ENCODE results near the gene TMEM92.
"Not testable (repeated sequence)": the region's sequence is repeated elsewhere in the genome, so short reads cannot be mapped to it uniquely, and the experiment has no call there.

Gene TMEM92

DNA sequence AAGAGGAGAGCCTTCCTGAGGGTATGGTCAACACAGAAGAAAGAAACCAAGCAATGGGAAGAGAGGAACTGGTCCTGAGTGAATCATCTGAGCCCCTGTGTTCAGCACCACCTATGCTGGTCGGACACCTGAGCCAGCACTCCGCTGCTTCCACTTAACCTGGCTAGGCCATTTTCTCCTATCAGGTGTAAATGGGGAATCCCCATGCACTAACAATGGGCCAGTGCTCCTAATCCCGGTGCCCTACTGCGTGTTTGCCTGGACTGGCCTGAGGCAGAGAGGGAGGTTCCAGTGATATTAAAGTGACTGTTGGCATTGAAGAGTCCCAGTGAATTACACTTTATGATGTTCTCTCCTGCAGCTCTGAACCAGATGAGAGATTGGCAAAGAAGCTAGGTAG is 37.2 kb downstream of the TMEM92 start:
- TF ChIP-seq, protein P1, sequence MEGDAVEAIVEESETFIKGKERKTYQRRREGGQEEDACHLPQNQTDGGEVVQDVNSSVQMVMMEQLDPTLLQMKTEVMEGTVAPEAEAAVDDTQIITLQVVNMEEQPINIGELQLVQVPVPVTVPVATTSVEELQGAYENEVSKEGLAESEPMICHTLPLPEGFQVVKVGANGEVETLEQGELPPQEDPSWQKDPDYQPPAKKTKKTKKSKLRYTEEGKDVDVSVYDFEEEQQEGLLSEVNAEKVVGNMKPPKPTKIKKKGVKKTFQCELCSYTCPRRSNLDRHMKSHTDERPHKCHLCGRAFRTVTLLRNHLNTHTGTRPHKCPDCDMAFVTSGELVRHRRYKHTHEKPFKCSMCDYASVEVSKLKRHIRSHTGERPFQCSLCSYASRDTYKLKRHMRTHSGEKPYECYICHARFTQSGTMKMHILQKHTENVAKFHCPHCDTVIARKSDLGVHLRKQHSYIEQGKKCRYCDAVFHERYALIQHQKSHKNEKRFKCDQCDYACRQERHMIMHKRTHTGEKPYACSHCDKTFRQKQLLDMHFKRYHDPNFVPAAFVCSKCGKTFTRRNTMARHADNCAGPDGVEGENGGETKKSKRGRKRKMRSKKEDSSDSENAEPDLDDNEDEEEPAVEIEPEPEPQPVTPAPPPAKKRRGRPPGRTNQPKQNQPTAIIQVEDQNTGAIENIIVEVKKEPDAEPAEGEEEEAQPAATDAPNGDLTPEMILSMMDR (IDR thresholded peaks at IDR 0.05; ENCODE audit: control insufficient read depth, insufficient read depth, low read depth, low read length, missing control alignments): no peak
- no peak for DNase-seq (ENCODE audit: low read depth)

DNA sequence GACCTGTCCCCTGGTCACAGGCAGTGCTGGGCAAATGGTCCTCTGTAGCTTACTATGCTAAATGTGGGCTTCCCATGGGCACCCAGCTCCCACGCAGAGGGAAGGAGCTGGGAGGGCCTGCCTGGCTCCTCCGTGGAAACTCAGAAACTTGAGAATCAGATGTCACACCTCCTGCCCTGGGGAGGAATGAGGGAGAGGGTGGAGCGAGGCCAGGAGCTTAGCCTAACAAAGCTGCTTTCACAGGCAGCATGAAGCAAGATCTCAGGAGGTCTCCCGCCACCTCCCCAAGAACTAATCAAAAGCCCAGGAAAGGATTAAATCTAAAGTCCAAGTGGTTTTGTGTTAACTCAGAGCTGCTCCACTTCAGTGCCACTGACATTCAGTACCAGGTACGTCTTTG is 38.0 kb downstream of the TMEM92 start:
- TF ChIP-seq, protein P1 (IDR thresholded peaks at IDR 0.05; ENCODE audit: control insufficient read depth, insufficient read depth, low read depth, low read length, missing control alignments): no peak
- no peak overlapping the region for H3K4me3 ChIP-seq (ENCODE audit: control insufficient read depth, low read depth, low read length)
- DNase-seq (ENCODE audit: low read depth): no peak

More for the DNA sequence above, 37.2 kb downstream of the TMEM92 start:
- H3K4me3 ChIP-seq (ENCODE audit: control insufficient read depth, low read depth, low read length): no peak overlapping the region

DNA sequence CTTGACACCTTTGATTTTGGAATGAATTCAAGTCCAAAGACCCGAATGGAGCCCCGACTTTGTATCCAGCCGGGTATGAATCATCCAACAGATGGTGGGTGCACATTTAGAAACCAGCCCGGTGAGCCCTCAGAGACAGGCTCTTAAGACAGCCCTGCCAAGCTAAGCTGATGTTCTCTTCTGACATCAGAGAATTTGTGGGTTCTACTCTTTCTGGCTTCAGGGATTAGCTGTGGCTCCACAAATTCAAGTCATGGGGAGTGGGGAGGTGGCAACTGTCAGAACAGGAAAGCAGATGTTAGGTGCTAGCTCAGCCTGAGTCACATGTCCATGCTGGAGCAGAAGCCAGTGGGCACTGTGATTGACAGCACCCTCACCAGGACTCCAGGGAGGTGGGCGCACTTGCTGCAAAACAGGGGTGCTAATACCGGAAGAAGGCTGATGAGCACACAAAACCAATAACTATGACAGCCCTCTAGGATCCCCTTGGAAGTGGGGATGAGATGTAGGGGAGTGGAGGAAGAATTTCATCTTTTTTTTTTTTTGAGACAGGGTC is 40.3 kb downstream of the TMEM92 start:
- no peak overlapping the region for H3K4me3 ChIP-seq (ENCODE audit: control insufficient read depth, low read depth, low read length)
- no peak for DNase-seq (ENCODE audit: low read depth)
- TF ChIP-seq, protein P1 (IDR thresholded peaks at IDR 0.05; ENCODE audit: control insufficient read depth, insufficient read depth, low read depth, low read length, missing control alignments): no peak

DNA sequence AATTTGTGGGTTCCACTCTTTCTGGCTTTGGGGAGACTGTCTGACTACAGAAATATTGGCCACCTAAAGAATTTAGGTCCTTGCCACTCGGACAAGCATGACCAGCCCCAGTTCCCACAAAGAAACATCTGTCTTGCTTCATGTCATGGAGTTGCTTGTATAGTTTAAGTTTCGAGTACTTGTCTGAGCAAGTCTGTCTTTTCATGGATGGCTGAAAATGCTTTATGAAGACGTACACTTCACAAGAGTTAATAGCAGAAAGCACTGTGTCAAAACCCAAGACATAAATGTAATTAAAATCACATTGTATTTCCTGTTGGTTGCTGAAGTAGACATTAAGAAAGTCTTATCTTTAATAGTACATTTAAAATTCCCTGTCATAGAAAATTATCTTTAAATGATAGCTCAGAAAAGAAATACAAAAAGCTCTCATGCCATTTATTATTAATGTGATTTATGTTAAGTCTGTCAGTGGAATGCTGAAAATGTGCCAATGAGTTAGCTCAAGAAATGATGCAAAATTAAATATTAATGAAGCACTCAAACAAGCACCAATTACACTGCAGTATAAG is 41.8 kb downstream of the TMEM92 start:
- DNase-seq (ENCODE audit: low read depth): no peak
- TF ChIP-seq, protein P1 (IDR thresholded peaks at IDR 0.05; ENCODE audit: control insufficient read depth, insufficient read depth, low read depth, low read length, missing control alignments): no peak
- H3K4me3 ChIP-seq (ENCODE audit: control insufficient read depth, low read depth, low read length): no peak overlapping the region

DNA sequence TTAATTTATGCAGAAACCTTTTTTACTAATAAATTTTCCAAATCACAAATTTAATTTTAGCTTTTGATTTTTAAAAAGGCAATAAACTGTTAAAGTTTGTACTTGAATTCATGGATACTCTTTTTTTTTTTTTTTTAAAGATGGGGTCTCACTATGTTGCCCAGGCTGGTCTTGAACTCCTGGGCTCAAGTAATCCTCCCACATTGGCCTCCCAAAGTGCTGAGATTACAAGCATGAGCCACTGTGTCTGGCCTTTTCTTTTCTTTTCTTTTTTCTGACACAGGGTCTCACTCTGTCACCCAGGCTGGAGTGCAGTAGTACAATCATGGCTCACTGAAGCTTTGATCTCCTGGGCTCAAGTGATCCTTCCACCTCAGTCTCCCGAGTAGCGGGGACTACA is 42.4 kb downstream of the TMEM92 start:
- DNase-seq (ENCODE audit: low read depth); H3K4me3 ChIP-seq (ENCODE audit: control insufficient read depth, low read depth, low read length): not testable (repeated sequence)

DNA sequence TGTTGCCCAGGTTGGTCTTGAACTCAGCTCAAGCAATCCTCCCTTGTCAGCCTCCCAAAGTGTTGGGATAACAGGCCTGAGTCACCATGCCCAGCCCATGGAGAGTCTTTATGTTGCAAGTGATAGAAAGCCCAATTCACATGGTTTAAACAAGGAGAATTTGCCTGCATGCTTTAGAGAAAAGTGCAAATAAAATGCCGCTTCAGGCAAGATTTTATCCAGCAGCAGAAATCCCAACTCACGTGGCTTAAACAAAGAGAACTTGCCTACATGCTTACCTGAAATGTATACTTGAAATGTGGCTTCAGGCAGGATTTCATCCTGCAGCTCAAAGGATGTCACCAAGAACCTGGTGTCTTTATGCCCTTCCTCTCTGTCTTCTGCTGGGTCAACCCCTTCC is 42.9 kb downstream of the TMEM92 start:
- no peak for DNase-seq (ENCODE audit: low read depth)
- no peak overlapping the region for H3K4me3 ChIP-seq (ENCODE audit: control insufficient read depth, low read depth, low read length)
- TF ChIP-seq, protein P1 (IDR thresholded peaks at IDR 0.05; ENCODE audit: control insufficient read depth, insufficient read depth, low read depth, low read length, missing control alignments): no peak

DNA sequence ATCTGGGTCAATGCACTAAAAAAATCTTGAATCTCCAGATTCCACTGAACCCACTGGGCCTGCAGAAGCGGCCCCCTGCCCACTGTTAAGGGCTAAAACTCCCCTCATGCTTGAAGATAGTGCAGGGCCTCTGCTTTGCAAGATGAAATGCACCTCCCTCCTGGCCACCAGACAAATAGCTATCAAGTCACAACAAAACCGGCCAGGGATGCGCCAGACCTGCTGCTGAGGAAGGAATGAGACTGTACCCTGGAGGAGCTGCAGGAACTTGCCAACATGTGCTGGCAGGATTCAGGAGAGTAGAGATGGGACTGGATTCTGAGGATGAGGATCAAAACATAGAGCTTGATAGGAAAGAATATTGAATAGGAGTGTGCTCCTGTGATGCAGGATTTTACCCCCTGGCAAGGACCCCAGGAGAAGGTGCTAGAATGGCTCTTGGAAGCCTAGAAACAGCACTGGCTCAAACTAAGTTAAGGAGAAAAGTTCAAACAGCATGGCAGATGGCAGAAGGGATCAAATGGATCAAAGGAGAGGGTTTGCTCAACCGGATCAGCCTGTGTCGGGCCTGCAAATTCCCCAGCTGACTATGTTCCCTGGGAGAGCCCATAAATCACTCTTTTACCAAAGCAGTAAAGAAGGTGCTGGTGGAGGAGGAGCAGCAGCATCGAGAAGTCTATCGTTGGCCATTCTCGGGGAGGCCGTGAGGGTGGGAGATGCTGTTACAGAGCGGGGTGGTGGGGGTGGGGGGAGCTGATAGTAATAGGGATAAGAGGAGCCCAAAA is 44.4 kb downstream of the TMEM92 start:
- DNase-seq (ENCODE audit: low read depth): no peak
- H3K4me3 ChIP-seq (ENCODE audit: control insufficient read depth, low read depth, low read length): no peak overlapping the region
- TF ChIP-seq, protein P1 (IDR thresholded peaks at IDR 0.05; ENCODE audit: control insufficient read depth, insufficient read depth, low read depth, low read length, missing control alignments): no peak

Data from AG09309 (cell line).